ENCODE results near the gene PITPNC1. TPM values are rescaled to one million over a fixed set of nuclear protein-coding genes. Genes with fewer than 3 reads are reported as not detected.
"Not testable (repeated sequence)": the region's sequence is repeated elsewhere in the genome, so short reads cannot be mapped to it uniquely, and the experiment has no call there.

PITPNC1 gene
- total RNA-seq, 1 donor from 2014 or later, result 13.0 TPM

GRCh38 chr17:67476787-67477335 is 99.8 kb downstream of the PITPNC1 start:
- Histone ChIP-seq H3K27me3 (ENCODE audit: control insufficient read depth, insufficient read depth, low read length) (no peaks in the 10 kb centered on the region), H3K4me3 (ENCODE audit: low read depth, low read length) (no peak overlapping the region), H3K36me3 (ENCODE audit: control insufficient read depth, insufficient read depth, low read length) (no peaks in the 10 kb centered on the region)
- DNase-seq (ENCODE audit: low read depth), result no peak
- no peak for TF ChIP-seq CTCF (IDR thresholded peaks at IDR 0.05; ENCODE audit: insufficient read depth, low read length, poor library complexity, severe bottlenecking)

DNA sequence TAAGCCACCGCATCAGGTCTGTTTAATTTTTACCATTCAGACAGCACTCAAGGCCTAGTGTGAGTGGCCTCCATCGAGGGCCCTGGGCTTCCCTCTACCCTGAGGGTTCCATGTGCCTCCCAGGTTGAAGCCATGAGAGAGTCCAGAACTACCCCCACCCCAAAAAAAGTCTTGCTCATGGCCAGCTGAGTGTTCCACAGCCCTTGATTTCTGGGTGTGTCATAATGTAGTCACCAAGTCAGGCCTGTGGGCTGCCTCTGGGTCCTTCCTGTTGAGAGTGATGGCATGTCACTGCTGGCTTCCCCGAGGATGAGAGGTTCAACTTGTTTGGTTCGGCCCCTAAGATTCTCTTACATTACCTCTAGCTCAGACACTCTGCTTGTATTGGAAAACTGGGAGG is 100.6 kb downstream of the PITPNC1 start:
- Histone ChIP-seq H3K27me3 (ENCODE audit: control insufficient read depth, insufficient read depth, low read length) (no peaks in the 10 kb centered on the region), H3K4me3 (ENCODE audit: low read depth, low read length) (no peak overlapping the region), H3K36me3 (ENCODE audit: control insufficient read depth, insufficient read depth, low read length) (no peaks in the 10 kb centered on the region)
- no peak for DNase-seq (ENCODE audit: low read depth)
- no peak for TF ChIP-seq CTCF (IDR thresholded peaks at IDR 0.05; ENCODE audit: insufficient read depth, low read length, poor library complexity, severe bottlenecking)

DNA sequence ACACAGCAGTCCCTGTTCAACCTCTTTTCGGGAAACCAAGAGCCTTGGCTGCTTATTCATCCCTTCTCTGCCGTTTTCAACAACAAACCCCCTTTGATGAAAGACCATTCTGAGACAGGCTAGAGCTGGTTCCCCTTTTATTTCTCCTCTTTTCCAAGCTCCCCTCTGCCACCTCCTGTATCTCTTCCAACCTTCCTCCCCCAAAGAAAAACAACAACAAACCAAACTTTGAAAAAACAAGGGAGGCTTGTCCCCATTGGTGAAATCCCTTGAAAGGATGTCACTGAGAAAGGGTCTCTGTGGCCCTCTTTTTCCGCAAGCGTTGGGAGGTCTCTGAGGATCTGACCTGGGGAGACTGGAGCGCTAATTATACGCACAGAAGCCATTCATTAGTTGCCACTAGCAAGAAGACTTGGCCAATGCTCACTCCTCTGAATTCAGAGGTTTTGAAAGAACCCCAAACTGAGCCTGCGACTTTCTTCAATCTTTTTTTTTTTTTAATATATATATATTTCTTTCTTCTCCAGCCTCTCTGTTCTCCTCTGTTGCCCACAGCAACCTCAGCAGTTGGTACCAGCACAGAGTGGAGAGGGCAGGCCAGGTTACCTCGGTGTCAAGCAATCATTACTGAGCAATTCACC is 101.4 kb downstream of the PITPNC1 start:
- no peak for TF ChIP-seq CTCF (IDR thresholded peaks at IDR 0.05; ENCODE audit: insufficient read depth, low read length, poor library complexity, severe bottlenecking)
- no peak for DNase-seq (ENCODE audit: low read depth)
- no peaks in the 10 kb centered on the region for H3K36me3 ChIP-seq (ENCODE audit: control insufficient read depth, insufficient read depth, low read length)
- H3K27me3 ChIP-seq (ENCODE audit: control insufficient read depth, insufficient read depth, low read length), result no peaks in the 10 kb centered on the region
- no peak overlapping the region for H3K4me3 ChIP-seq (ENCODE audit: low read depth, low read length)

- Histone ChIP-seq H3K36me3 (ENCODE audit: control insufficient read depth, insufficient read depth, low read length) (no peaks in the 10 kb centered on the region), H3K27me3 (ENCODE audit: control insufficient read depth, insufficient read depth, low read length) (no peaks in the 10 kb centered on the region), H3K4me3 (ENCODE audit: low read depth, low read length) (no peak overlapping the region)
- no peak for DNase-seq (ENCODE audit: low read depth)
- no peak for TF ChIP-seq CTCF (IDR thresholded peaks at IDR 0.05; ENCODE audit: insufficient read depth, low read length, poor library complexity, severe bottlenecking)
Observed at GRCh38 chr17:67479148-67479547, 102.1 kb downstream of the PITPNC1 start.

- H3K36me3 ChIP-seq (ENCODE audit: control insufficient read depth, insufficient read depth, low read length); H3K4me3 ChIP-seq (ENCODE audit: low read depth, low read length); H3K27me3 ChIP-seq (ENCODE audit: control insufficient read depth, insufficient read depth, low read length); DNase-seq (ENCODE audit: low read depth): not testable (repeated sequence)
Observed at GRCh38 chr17:67480959-67481358, 103.9 kb downstream of the PITPNC1 start.

- Histone ChIP-seq H3K4me3 (ENCODE audit: low read depth, low read length) (no peak overlapping the region), H3K27me3 (ENCODE audit: control insufficient read depth, insufficient read depth, low read length) (no peaks in the 10 kb centered on the region), H3K36me3 (ENCODE audit: control insufficient read depth, insufficient read depth, low read length) (no peaks in the 10 kb centered on the region)
- no peak for DNase-seq (ENCODE audit: low read depth)
- no peak for TF ChIP-seq CTCF (IDR thresholded peaks at IDR 0.05; ENCODE audit: insufficient read depth, low read length, poor library complexity, severe bottlenecking)
Observed at GRCh38 chr17:67481808-67482207, 104.7 kb downstream of the PITPNC1 start.

Measured in kidney epithelial cell (primary cell).